IMR-90 (cell line): ENCODE data around the gene ZNF747. TPM values are rescaled to one million over a fixed set of nuclear protein-coding genes. Genes with fewer than 3 reads are reported as not detected.

ENCODE experiments used
- ATAC-seq: fragments of 200-7000 bp; cut with Tn5 transposase; 2 replicates; pipeline ENCODE4 v1.9.1; 2020; ENCODE audit warnings: low read depth, mild to moderate bottlenecking, moderate library complexity
- BruUV-seq: library from RNA; stranded (reverse); fragments of 400-500 nt; replicated peaks from 2 replicates; lab custom pipeline; 2021; lab: Mats Ljungman, UMichigan
- CTCF ChIA-PET: fragments of 300-600 bp; formaldehyde crosslinking; extraction: SDS; loops from one replicate; lab custom pipeline; 2021; ENCODE audit warnings: antibody characterized with exemption; lab: Yijun Ruan, JAX
- POLR2A ChIA-PET: fragments of 300-600 bp; sonication (Branson Sonifier 250); formaldehyde crosslinking; loops from one replicate; lab custom pipeline; 2022; ENCODE audit warnings: antibody characterized with exemption; ENCODE audit not compliant: unreplicated experiment; lab: Charles Lee
- DNase-seq: peaks from one replicate; pipeline ENCODE4 v3.0.0; 2013
- H2AFZ ChIP-seq: replicated peaks from 2 replicates; pipeline ENCODE3; 2013; ENCODE audit warnings: low read length, mild to moderate bottlenecking; ENCODE audit not compliant: poor library complexity
- H2AK5ac ChIP-seq: 2 replicates; pipeline ENCODE4 v1.6.1; 2013; ENCODE audit warnings: low read depth, low read length, inconsistent platforms
- H2AK9ac ChIP-seq: replicated peaks from 2 replicates; pipeline ENCODE3; 2013; ENCODE audit warnings: mild to moderate bottlenecking, low read depth, low read length, moderate library complexity; ENCODE audit not compliant: poor library complexity
- H2BK120ac ChIP-seq: 2 replicates; pipeline ENCODE4 v1.6.1; 2013; ENCODE audit warnings: low read depth, low read length, inconsistent platforms
- H2BK15ac ChIP-seq: 3 replicates; pipeline ENCODE4 v1.6.1; 2013; ENCODE audit warnings: low read depth, low read length, inconsistent platforms
- H2BK20ac ChIP-seq: 2 replicates; pipeline ENCODE4 v1.6.1; 2013; ENCODE audit warnings: low read depth, mild to moderate bottlenecking, inconsistent platforms, low read length, moderate library complexity
- H2BK5ac ChIP-seq: 2 replicates; pipeline ENCODE4 v1.6.1; 2013; ENCODE audit warnings: mild to moderate bottlenecking, low read depth, low read length, inconsistent platforms; ENCODE audit not compliant: poor library complexity, severe bottlenecking
- H3K14ac ChIP-seq: replicated peaks from 2 replicates; pipeline ENCODE4 v1.6.1; 2013; ENCODE audit warnings: low read depth, low read length, inconsistent platforms
- H3K18ac ChIP-seq: 2 replicates; pipeline ENCODE4 v1.6.1; 2013; ENCODE audit warnings: low read depth, low read length, control low read depth
- H3K23ac ChIP-seq: 2 replicates; pipeline ENCODE4 v1.6.1; 2013; ENCODE audit warnings: low read depth, low read length, inconsistent platforms
- H3K27ac ChIP-seq: 2 replicates; pipeline ENCODE4 v1.5.1; 2013; ENCODE audit warnings: mild to moderate bottlenecking, control low read depth, low read length; ENCODE audit not compliant: insufficient read depth
- H3K27me3 ChIP-seq: 2 replicates; pipeline ENCODE4 v1.6.1; 2013; ENCODE audit warnings: low read length; ENCODE audit not compliant: control insufficient read depth, insufficient read depth
- H3K36me3 ChIP-seq: 2 replicates; pipeline ENCODE4 v1.6.1; 2013; ENCODE audit warnings: low read length, mixed read lengths; ENCODE audit not compliant: control insufficient read depth, insufficient read depth
- H3K4ac ChIP-seq: 2 replicates; pipeline ENCODE4 v1.6.1; 2013; ENCODE audit warnings: low read depth, low read length, inconsistent platforms
- H3K4me1 ChIP-seq: 2 replicates; pipeline ENCODE4 v1.6.1; 2013; ENCODE audit warnings: low read length, mixed read lengths; ENCODE audit not compliant: control insufficient read depth, insufficient read depth
- H3K4me2 ChIP-seq: 2 replicates; pipeline ENCODE4 v1.6.1; 2013; ENCODE audit warnings: low read depth, mild to moderate bottlenecking, control low read depth, low read length, moderate library complexity
- H3K4me3 ChIP-seq: 2 replicates; pipeline ENCODE4 v1.5.1; 2013; ENCODE audit warnings: low read depth, mild to moderate bottlenecking, control low read depth, low read length, moderate library complexity; ENCODE audit not compliant: insufficient read depth
- H3K56ac ChIP-seq: 2 replicates; pipeline ENCODE4 v1.6.1; 2013; ENCODE audit warnings: low read length, inconsistent platforms; ENCODE audit not compliant: insufficient read depth; ENCODE audit errors: extremely low read depth
- H3K79me1 ChIP-seq, 2 experiments: 2 replicates each; pipeline ENCODE4 v1.6.1; 2013; ENCODE audit warnings: low read length in 2 of 2, inconsistent platforms in 1 of 2, low read depth in 1 of 2
- H3K9ac ChIP-seq: 2 replicates; pipeline ENCODE4 v1.6.1; 2013; ENCODE audit warnings: low read depth, low read length, control low read depth
- H3K9me1 ChIP-seq: 2 replicates; pipeline ENCODE4 v1.6.1; 2013; ENCODE audit warnings: low read length, inconsistent platforms; ENCODE audit not compliant: insufficient read depth
- H3K9me3 ChIP-seq: 2 replicates; pipeline ENCODE4 v1.6.1; 2013; ENCODE audit warnings: low read length; ENCODE audit not compliant: control insufficient read depth, insufficient read depth
- H4K20me1 ChIP-seq: 2 replicates; pipeline ENCODE4 v1.6.1; 2013; ENCODE audit warnings: low read length, inconsistent platforms; ENCODE audit not compliant: insufficient read depth
- H4K5ac ChIP-seq: 2 replicates; pipeline ENCODE4 v1.6.1; 2013; ENCODE audit warnings: mild to moderate bottlenecking, low read depth, low read length, control low read depth
- H4K8ac ChIP-seq, 2 experiments: 2 replicates each; pipeline ENCODE4 v1.6.1; 2013; ENCODE audit warnings: low read depth in 2 of 2, low read length in 2 of 2, control low read depth in 1 of 2, inconsistent platforms in 1 of 2
- H4K91ac ChIP-seq: 2 replicates; pipeline ENCODE4 v1.6.1; 2013; ENCODE audit warnings: low read depth, low read length, inconsistent platforms; ENCODE audit not compliant: insufficient read depth
- BHLHE40 ChIP-seq: fragments of 150-350 bp; IDR thresholded peaks from 2 replicates; pipeline ENCODE4 v1.6.1; 2016; ENCODE audit warnings: mild to moderate bottlenecking, low read depth, low read length
- CEBPB ChIP-seq: IDR thresholded peaks from 2 replicates; pipeline ENCODE4 v1.6.1; 2012; ENCODE audit warnings: low read depth, low read length, improper control_type of control experiment
- CTCF ChIP-seq: conservative IDR thresholded peaks from 2 replicates; pipeline ENCODE4 v1.5.1; 2012; ENCODE audit warnings: mild to moderate bottlenecking, low read depth, low read length, improper control_type of control experiment
- ELK1 ChIP-seq: fragments of 150-350 bp; IDR thresholded peaks from 2 replicates; pipeline ENCODE4 v1.6.1; 2016; ENCODE audit warnings: low read depth, mild to moderate bottlenecking, low read length, moderate library complexity, borderline replicate concordance
- FOS ChIP-seq: fragments of 150-350 bp; IDR thresholded peaks from 2 replicates; pipeline ENCODE4 v1.6.1; 2016; ENCODE audit warnings: low read depth, low read length
- MAFK ChIP-seq: IDR thresholded peaks from 2 replicates; pipeline ENCODE4 v1.6.1; 2012; ENCODE audit warnings: low read depth, low read length, improper control_type of control experiment
- MAZ ChIP-seq: IDR thresholded peaks from 2 replicates; pipeline ENCODE4 v1.6.1; 2012; ENCODE audit warnings: low read depth, mild to moderate bottlenecking, low read length, improper control_type of control experiment, moderate library complexity, borderline replicate concordance
- MXI1 ChIP-seq: IDR thresholded peaks from 2 replicates; pipeline ENCODE4 v1.6.1; 2012; ENCODE audit warnings: low read depth, mild to moderate bottlenecking, low read length, moderate library complexity, borderline replicate concordance
- NFE2L2 ChIP-seq: fragments of 150-350 bp; IDR thresholded peaks from 2 replicates; pipeline ENCODE4 v1.6.1; 2016; ENCODE audit warnings: low read depth, mild to moderate bottlenecking, low read length
- POLR2A ChIP-seq: IDR thresholded peaks from 2 replicates; pipeline ENCODE4 v1.6.1; 2012; ENCODE audit warnings: mild to moderate bottlenecking, low read depth, low read length
- RAD21 ChIP-seq: IDR thresholded peaks from 2 replicates; pipeline ENCODE4 v1.6.1; 2012; ENCODE audit warnings: low read length, improper control_type of control experiment
- RCOR1 ChIP-seq: IDR thresholded peaks from 2 replicates; pipeline ENCODE4 v1.6.1; 2012; ENCODE audit warnings: mild to moderate bottlenecking, low read length, improper control_type of control experiment; ENCODE audit not compliant: insufficient replicate concordance
- RFX5 ChIP-seq: IDR thresholded peaks from 2 replicates; pipeline ENCODE4 v1.8.0; 2012; ENCODE audit warnings: low read depth, mild to moderate bottlenecking, low read length, moderate library complexity
- SMC3 ChIP-seq: fragments of 150-350 bp; IDR thresholded peaks from 2 replicates; pipeline ENCODE4 v1.6.1; 2016; ENCODE audit warnings: low read depth, mild to moderate bottlenecking, antibody characterized with exemption, low read length, moderate library complexity
- USF2 ChIP-seq: fragments of 150-350 bp; IDR thresholded peaks from 2 replicates; pipeline ENCODE4 v1.6.1; 2017; ENCODE audit warnings: mild to moderate bottlenecking, antibody characterized with exemption, low read length, low read depth
- WGBS, 2 experiments: methylation state at CpG; one replicate each; pipeline versions ENCODE4 v1.1.5 to v1.1.7; 2013; ENCODE audit warnings: missing lambda C conversion rate in 2 of 2; ENCODE audit not compliant: insufficient read length in 1 of 2; ENCODE audit errors: extremely low coverage in 2 of 2; 5-methylcytosine and 5-hydroxymethylcytosine counted together
- dilution Hi-C: fragments of 300-500 bp; cut with HindIII; formaldehyde crosslinking; loops from one replicate; pipeline ENCODE4 v1.14.3; 2018; ENCODE audit warnings: low sequenced_read_pairs; ENCODE audit not compliant: unreplicated experiment
- in situ Hi-C: fragments of 300-500 bp; cut with MboI; formaldehyde crosslinking; loops from 3 replicates; pipeline ENCODE4 v1.14.3; 2019; ENCODE audit warnings: low sequenced_read_pairs, inconsistent platforms, mixed read lengths
- intact Hi-C: fragments of 100-400 bp; cut with micrococcal nuclease; formaldehyde crosslinking; loops from 2 replicates; pipeline ENCODE4 v1.10.0; 2022
- polyA plus RNA-seq, 3 experiments: library from polyadenylated mRNA; depleted of rRNA; stranded (reverse); fragments of >200 nt; gene quantifications; 2 replicates each; pipeline ENCODE4 v1.2.3, GENCODE V29; 2012; ENCODE audit warnings: low replicate concordance in 1 of 3
- total RNA-seq: library from RNA; depleted of rRNA; stranded (reverse); fragments of >200 nt; gene quantifications from 2 replicates; pipeline ENCODE4 v1.2.3, GENCODE V29; 2012

Gene ZNF747
- total and polyA plus RNA-seq, 2 of the 4 experiments (the other 2 are of a cell fraction): 2.0 to 2.9 TPM

GRCh38 chr16:30533748-30534367 is 800 bp downstream of the ZNF747 start:
- Histone ChIP-seq H3K56ac (no peak overlapping the region), H2AK5ac (peak overlapping the region; percentile 3; the same call in 1 of the 2 replicates), H3K14ac (peak overlapping the region; percentile 90; the same call in 1 of the 2 replicates), H3K36me3 (peaks cover 5% of the 10 kb centered on the region; the same call in 1 of the 2 replicates), H4K91ac (peak overlapping the region; percentile 89), H3K4me3 (peak overlapping the region; percentile 68), H2AK9ac (peak overlapping the region; percentile 96), H2BK5ac (peak overlapping the region; percentile 74), H4K20me1 (no peaks in the 10 kb centered on the region), H3K18ac (peak overlapping the region; percentile 7; the same call in 1 of the 2 replicates), H4K8ac (peak overlapping the region; percentile 99 to 100), H2AFZ (peak overlapping the region; percentile 99), H4K5ac (peak overlapping the region; percentile 88), H3K23ac (no peak overlapping the region), H2BK20ac (no peak overlapping the region), H3K79me1 (peaks cover 6 to 31% of the 10 kb centered on the region in 2 experiments), H3K27ac (peak overlapping the region; percentile 47), H3K4me2 (peak overlapping the region; percentile 59), H3K27me3 (no peaks in the 10 kb centered on the region), H3K4ac (peak overlapping the region; percentile 95), H3K9ac (peak overlapping the region; percentile 60), H3K9me3 (no peaks in the 10 kb centered on the region), H2BK120ac (no peak overlapping the region), H3K9me1 (peaks cover 10% of the 10 kb centered on the region; the same call in 1 of the 2 replicates), H2BK15ac (no peak overlapping the region), H3K4me1 (peaks cover 8% of the 10 kb centered on the region)
- no peak for DNase-seq
- in situ Hi-C loops: no loop called here
- CTCF ChIA-PET: interaction anchor here (0.6 kb wide), 1 partner anchor 566 kb away, joined by 3 read pairs; no protein-coding TSS in a partner anchor
- ATAC-seq: peak; percentile 10
- WGBS, 2 experiments: 82% methylated on average over 5 of the region's 29 CpGs; no CpG with 5 or more reads in 1 of the 2 experiments
- BruUV-seq: no TSS peak
- POLR2A ChIA-PET: no interaction called here
- intact Hi-C loops: loop anchor here (2.0 kb wide), 1 partner anchor 51 kb away; the partner anchor contains the start of gene ZNF785
- dilution Hi-C loops: no loop called here
- no peak for TF ChIP-seq POLR2A
- TF ChIP-seq NFE2L2: no peak
- TF ChIP-seq SMC3: no peak
- no peak for TF ChIP-seq ELK1
- TF ChIP-seq CEBPB: no peak
- TF ChIP-seq MXI1: no peak
- TF ChIP-seq RFX5: no peak
- no peak for TF ChIP-seq MAFK
- TF ChIP-seq FOS: no peak
- TF ChIP-seq CTCF: no peak
- TF ChIP-seq USF2: no peak
- no peak for TF ChIP-seq BHLHE40
- no peak for TF ChIP-seq RCOR1
- TF ChIP-seq MAZ: no peak
- no peak for TF ChIP-seq RAD21
